GM12865 (cell line): Measurements from ENCODE around the gene PNPLA7.

Source experiments
- DNase-seq: peaks from one replicate; pipeline ENCODE4 v3.0.0; 2010; ENCODE audit warnings: low read depth
- H3K4me3 ChIP-seq: 2 replicates; pipeline ENCODE4 v1.5.1; 2011; ENCODE audit warnings: mild to moderate bottlenecking, low read depth, low read length, control low read depth
- TF ChIP-seq, protein P1 (sequence below): IDR thresholded peaks from 2 replicates; pipeline ENCODE4 v1.5.1; 2011; ENCODE audit warnings: low read length, control low read depth, low read depth, inconsistent platforms; ENCODE audit not compliant: insufficient read depth; ENCODE audit errors: missing control alignments

PNPLA7 gene

DNA sequence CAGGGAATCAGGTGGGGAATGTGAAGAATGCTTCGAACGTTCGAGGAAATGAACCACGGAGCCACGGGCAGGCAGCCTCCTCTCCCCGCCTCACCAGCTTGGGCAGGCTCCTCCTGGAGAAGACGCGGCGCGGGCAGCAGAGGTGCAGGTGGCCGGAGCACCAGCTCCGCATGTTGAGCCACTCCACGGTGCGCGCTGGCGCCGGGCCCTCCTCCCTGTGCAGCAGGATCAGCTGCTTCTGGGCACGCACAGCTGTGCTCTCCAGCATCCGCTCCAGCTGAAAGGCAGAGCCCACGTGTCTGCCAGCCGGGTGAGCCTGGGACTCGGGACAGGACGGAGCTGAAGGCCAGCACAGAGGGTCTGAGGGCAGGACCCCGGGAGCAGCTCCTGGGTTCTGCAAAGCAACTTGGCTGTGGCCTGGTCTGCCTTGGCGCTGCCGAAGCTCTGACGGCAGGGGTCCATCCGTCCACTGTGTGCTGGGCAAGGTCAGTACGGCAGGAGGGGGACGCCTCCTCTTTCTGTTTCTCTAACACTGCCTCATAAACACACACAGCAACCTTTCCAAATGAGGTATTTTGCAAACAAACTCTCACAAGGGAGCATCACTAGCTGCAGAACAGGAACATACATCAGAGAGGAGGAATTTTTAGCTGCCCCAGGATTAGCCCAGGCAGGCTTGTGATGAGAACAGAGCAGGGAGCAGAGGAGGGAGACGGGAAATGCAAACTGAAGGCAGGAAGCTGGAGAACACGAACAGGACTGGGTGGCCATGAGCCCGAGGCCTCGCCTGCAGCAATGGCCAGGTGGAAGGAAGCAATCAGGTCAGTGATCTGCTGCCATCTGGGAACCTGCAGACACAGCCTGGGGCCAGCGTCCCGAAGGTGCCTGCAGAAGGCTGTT, 71.0 kb downstream of the PNPLA7 start:
- TF ChIP-seq, protein P1, sequence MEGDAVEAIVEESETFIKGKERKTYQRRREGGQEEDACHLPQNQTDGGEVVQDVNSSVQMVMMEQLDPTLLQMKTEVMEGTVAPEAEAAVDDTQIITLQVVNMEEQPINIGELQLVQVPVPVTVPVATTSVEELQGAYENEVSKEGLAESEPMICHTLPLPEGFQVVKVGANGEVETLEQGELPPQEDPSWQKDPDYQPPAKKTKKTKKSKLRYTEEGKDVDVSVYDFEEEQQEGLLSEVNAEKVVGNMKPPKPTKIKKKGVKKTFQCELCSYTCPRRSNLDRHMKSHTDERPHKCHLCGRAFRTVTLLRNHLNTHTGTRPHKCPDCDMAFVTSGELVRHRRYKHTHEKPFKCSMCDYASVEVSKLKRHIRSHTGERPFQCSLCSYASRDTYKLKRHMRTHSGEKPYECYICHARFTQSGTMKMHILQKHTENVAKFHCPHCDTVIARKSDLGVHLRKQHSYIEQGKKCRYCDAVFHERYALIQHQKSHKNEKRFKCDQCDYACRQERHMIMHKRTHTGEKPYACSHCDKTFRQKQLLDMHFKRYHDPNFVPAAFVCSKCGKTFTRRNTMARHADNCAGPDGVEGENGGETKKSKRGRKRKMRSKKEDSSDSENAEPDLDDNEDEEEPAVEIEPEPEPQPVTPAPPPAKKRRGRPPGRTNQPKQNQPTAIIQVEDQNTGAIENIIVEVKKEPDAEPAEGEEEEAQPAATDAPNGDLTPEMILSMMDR = no peak
- no peak overlapping the region for H3K4me3 ChIP-seq
- no peak for DNase-seq

DNA sequence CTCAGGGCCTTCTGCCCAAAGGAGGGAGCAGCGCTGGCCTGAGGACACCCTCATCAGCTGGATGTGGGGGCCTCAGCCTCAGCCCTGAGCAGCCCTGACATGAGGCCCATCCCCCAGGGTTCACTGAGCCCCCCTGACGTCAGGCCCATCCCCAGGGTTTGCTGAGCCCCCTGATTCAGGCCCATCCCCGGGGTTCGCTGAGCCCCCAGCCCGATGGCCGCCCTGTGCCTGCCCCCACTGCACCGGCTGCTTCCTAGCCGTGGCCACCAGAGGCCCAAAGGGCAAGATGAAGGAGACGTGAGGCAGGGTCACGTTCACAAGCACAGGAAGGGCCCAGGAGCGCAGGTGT, 71.6 kb downstream of the PNPLA7 start:
- DNase-seq = no peak
- H3K4me3 ChIP-seq = no peak overlapping the region

DNA sequence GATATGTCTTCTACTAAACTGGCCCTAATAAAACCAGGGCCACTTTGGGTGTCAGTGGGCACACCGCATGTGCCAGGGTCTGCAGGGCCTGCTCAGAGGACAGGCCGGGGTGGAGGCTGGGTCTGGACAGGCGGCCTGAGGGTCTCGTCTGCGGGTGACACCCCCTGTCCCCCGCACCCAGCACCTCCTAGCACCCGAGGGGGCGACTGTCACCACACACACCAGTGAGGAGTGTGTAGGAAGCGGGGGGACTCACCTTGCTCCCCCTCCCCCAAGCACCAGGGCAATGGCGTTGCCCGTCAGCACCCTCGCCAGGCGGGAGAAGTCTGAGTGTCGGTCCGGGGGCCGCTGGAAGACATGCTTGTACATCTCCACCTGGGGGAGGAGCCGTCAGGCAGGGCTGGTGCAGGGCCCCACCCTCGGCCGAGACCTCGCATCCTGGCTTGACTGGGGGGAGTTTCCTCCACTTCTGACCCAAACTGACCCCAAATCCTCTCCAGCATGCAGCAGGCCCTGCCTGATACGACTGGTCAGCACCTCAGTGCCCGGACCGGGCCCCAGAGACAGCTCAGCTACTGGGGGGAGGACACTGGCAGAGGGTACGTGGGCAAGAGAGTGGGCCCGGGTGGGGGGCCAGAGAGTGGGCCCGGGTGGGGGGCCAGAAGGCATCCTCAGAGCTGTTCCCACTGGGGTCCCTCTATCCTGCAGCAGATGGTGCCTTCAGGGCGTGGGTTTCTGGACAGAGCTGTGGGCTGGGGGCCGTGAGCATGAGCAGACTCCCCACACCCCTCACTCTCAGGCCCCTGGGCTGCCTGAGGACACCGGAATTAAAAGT, 72.2 kb downstream of the PNPLA7 start:
- TF ChIP-seq, protein P1 = no peak
- no peak for DNase-seq
- H3K4me3 ChIP-seq = no peak overlapping the region

More for the DNA sequence above, 71.6 kb downstream of the PNPLA7 start:
- TF ChIP-seq, protein P1 = no peak

DNA sequence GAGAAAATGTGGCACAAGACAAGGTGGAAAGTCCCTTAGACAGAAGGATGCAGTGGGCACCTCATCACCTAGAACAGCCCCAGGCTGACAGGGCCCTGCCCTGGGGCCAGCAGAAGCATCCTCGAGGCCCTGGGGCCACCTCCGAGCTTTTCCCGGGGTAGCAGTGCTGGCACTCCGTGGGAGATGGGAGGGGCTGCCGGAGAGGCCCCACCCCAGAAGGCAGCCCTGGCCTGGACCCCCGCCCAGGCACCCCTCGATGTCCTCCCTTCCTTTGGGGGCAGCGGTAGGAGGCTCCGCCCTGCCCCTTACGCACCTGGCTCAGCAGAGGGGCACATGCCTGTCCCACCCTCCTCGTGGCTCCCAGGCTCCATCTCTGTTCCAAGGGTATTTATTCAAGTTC, 73.3 kb downstream of the PNPLA7 start:
- no peak for DNase-seq
- TF ChIP-seq, protein P1 = no peak
- H3K4me3 ChIP-seq = no peak overlapping the region

DNA sequence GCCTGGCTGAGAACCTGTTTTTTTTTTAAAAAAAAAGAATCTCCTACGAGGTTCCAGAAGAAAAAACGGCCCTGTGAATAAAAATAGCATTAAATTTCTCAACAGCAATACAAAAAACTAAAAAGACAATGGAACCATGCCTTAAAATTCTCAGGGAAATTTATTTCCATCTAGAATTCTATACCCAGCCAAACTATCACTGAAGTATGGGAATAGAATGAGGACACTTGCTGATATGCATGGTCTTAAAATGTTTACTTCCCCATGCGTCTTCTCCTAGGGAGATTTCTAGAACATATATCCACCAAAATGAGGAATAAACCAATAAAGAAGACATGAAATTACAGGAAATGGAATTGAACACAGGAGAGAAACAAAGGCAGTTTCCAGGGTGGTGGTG, 74.5 kb downstream of the PNPLA7 start:
- no peak for DNase-seq
- no peak overlapping the region for H3K4me3 ChIP-seq

DNA sequence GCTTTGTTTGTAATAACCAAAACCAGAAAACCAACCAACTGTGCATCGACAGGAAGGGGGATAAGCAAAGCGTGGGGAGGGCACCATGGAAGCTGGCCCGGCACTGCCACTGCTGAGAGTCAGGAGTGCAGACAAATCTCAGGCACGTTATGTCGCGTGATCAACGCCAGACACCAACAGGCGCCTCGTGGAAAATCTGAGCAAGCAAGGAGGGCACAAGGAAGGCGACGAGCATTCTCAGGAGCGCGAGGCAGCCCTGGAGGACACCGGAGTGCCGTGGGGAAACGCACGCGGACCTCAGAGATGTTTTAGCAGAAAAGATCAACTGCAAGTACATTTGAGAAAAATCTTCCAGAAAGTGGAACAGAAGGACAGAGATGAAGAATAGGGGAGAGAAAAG, 75.9 kb downstream of the PNPLA7 start:
- TF ChIP-seq, protein P1 = no peak

More for the DNA sequence above, 74.5 kb downstream of the PNPLA7 start:
- TF ChIP-seq, protein P1 = no peak

More for the DNA sequence above, 75.9 kb downstream of the PNPLA7 start:
- H3K4me3 ChIP-seq = no peak overlapping the region
- DNase-seq = no peak
